OCI-LY3 (cell line): ENCODE measurements around the gene PIEZO2.
A peak's percentile ranks its signal among the peaks of the same experiment; 100 is the strongest.

Experiments used
- EZH2phosphoT487 ChIP-seq: fragments of 200-600 bp; shearing (Covaris generic); IDR thresholded peaks from 2 replicates; pipeline ENCODE4 v1.6.1; 2018; ENCODE audit warnings: antibody characterized with exemption, mixed run types, low read depth
- TF ChIP-seq, protein P1 (sequence below): fragments of 200-600, 300-600 bp; sonication (generic); IDR thresholded peaks from 2 replicates; pipeline ENCODE4 v1.5.1; 2014; ENCODE audit warnings: antibody characterized with exemption, low read length, low read depth

DNA sequence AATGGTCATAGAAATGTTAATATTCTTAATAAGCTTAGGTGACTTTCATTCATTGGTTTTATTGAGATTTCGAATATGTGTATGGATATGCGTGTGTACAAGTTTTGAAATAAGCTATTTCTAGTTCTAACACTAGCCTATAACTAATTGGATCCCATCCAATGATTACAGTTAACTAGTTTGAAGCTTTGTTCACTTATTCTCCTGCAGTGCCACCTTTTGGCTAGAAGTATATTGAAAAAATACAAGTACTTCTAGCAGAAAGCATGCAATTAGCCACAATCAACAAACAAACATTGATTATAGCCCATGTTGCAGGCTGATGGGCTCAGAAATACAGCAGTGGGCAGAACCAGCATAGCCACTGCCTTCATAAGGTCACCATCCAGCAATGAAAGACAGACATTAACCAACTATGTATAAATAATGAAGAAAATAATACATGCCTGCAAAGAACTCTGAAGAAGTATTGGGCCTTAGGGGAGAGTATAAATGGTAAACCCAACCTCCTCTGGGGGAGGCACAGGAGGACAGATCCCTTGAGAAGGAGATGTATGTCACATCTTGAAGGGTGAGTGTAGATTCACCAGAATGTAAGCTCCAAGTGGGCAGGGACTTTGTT is 5.1 kb upstream of the PIEZO2 start:
- TF ChIP-seq, protein P1, sequence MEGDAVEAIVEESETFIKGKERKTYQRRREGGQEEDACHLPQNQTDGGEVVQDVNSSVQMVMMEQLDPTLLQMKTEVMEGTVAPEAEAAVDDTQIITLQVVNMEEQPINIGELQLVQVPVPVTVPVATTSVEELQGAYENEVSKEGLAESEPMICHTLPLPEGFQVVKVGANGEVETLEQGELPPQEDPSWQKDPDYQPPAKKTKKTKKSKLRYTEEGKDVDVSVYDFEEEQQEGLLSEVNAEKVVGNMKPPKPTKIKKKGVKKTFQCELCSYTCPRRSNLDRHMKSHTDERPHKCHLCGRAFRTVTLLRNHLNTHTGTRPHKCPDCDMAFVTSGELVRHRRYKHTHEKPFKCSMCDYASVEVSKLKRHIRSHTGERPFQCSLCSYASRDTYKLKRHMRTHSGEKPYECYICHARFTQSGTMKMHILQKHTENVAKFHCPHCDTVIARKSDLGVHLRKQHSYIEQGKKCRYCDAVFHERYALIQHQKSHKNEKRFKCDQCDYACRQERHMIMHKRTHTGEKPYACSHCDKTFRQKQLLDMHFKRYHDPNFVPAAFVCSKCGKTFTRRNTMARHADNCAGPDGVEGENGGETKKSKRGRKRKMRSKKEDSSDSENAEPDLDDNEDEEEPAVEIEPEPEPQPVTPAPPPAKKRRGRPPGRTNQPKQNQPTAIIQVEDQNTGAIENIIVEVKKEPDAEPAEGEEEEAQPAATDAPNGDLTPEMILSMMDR, result peak; percentile 47
- TF ChIP-seq EZH2phosphoT487, result no peak
